H9 (cell line): ENCODE data around the gene CTNNA3. TPM values are rescaled to one million over a fixed set of nuclear protein-coding genes. Genes with fewer than 3 reads are reported as not detected.

ENCODE experiments used
- DNase-seq: peaks from one replicate; pipeline ENCODE4 v3.0.0-alpha.2; 2017
- H2AFZ ChIP-seq: one replicate; pipeline ENCODE4 v1.6.1; 2013; ENCODE audit warnings: mild to moderate bottlenecking, low read length, control low read depth, moderate library complexity
- H2AK5ac ChIP-seq: 2 replicates; pipeline ENCODE4 v1.6.1; 2013; ENCODE audit warnings: low read length, control low read depth, mixed read lengths; ENCODE audit not compliant: insufficient read length
- H2BK120ac ChIP-seq: one replicate; pipeline ENCODE4 v1.6.1; 2013; ENCODE audit warnings: low read depth, mild to moderate bottlenecking, low read length, control low read depth, inconsistent platforms; ENCODE audit not compliant: poor library complexity, severe bottlenecking
- H2BK12ac ChIP-seq: 2 replicates; pipeline ENCODE4 v1.6.1; 2013; ENCODE audit warnings: low read length, control low read depth, mixed read lengths, low read depth; ENCODE audit not compliant: insufficient read length
- H2BK15ac ChIP-seq: 2 replicates; pipeline ENCODE4 v1.6.1; 2013; ENCODE audit warnings: low read depth, low read length, control low read depth
- H2BK20ac ChIP-seq: one replicate; pipeline ENCODE4 v1.6.1; 2013; ENCODE audit warnings: low read depth, mild to moderate bottlenecking, low read length, control low read depth, inconsistent platforms; ENCODE audit not compliant: poor library complexity, severe bottlenecking
- H2BK5ac ChIP-seq: 2 replicates; pipeline ENCODE4 v1.6.1; 2013; ENCODE audit warnings: low read length, control low read depth, mixed read lengths; ENCODE audit not compliant: insufficient read length
- H3K14ac ChIP-seq: 2 replicates; pipeline ENCODE4 v1.6.1; 2013; ENCODE audit warnings: low read length, control low read depth; ENCODE audit not compliant: insufficient read depth
- H3K18ac ChIP-seq: 2 replicates; pipeline ENCODE4 v1.6.1; 2013; ENCODE audit warnings: low read depth, mild to moderate bottlenecking, mixed read lengths, low read length, control low read depth; ENCODE audit not compliant: insufficient read length
- H3K23ac ChIP-seq: 2 replicates; pipeline ENCODE4 v1.6.1; 2013; ENCODE audit warnings: low read length, control low read depth, mixed read lengths, low read depth; ENCODE audit not compliant: insufficient read length
- H3K23me2 ChIP-seq: 2 replicates; pipeline ENCODE4 v1.6.1; 2013; ENCODE audit warnings: low read depth, mild to moderate bottlenecking, mixed read lengths, low read length, control low read depth; ENCODE audit not compliant: insufficient read length, poor library complexity, severe bottlenecking
- H3K27ac ChIP-seq: 2 replicates; pipeline ENCODE4 v1.5.1; 2013; ENCODE audit warnings: low read length, control low read depth, mixed read lengths, low read depth; ENCODE audit not compliant: insufficient read length
- H3K27me3 ChIP-seq: 2 replicates; pipeline ENCODE4 v1.6.1; 2013; ENCODE audit warnings: low read length, control low read depth, inconsistent platforms; ENCODE audit not compliant: insufficient read depth
- H3K4ac ChIP-seq: 2 replicates; pipeline ENCODE4 v1.6.1; 2013; ENCODE audit warnings: low read depth, mild to moderate bottlenecking, control low read depth, inconsistent platforms, low read length, moderate library complexity
- H3K4me1 ChIP-seq: 2 replicates; pipeline ENCODE4 v1.6.1; 2013; ENCODE audit warnings: low read length, control low read depth, inconsistent platforms; ENCODE audit not compliant: insufficient read depth
- H3K4me2 ChIP-seq: 2 replicates; pipeline ENCODE4 v1.6.1; 2013; ENCODE audit warnings: low read length, control low read depth, mixed read lengths; ENCODE audit not compliant: insufficient read length, insufficient read depth
- H3K56ac ChIP-seq: 2 replicates; pipeline ENCODE4 v1.6.1; 2013; ENCODE audit warnings: low read depth, mild to moderate bottlenecking, mixed read lengths, low read length, control low read depth; ENCODE audit not compliant: insufficient read length
- H3K79me1 ChIP-seq: 2 replicates; pipeline ENCODE4 v1.6.1; 2013; ENCODE audit warnings: low read depth, mild to moderate bottlenecking, moderate library complexity, low read length, control low read depth, inconsistent platforms; ENCODE audit not compliant: insufficient read depth, poor library complexity, severe bottlenecking
- H3K79me2 ChIP-seq: 2 replicates; pipeline ENCODE4 v1.6.1; 2013; ENCODE audit warnings: low read length, control low read depth, inconsistent platforms; ENCODE audit not compliant: insufficient read depth
- H3K9ac ChIP-seq: 2 replicates; pipeline ENCODE4 v1.6.1; 2013; ENCODE audit warnings: low read length, control low read depth, mixed read lengths; ENCODE audit not compliant: insufficient read length; ENCODE audit errors: extremely low read depth
- H3K9me3 ChIP-seq: one replicate; pipeline ENCODE4 v1.6.1; 2013; ENCODE audit warnings: low read depth, low read length, inconsistent platforms; ENCODE audit not compliant: control insufficient read depth
- H3T11ph ChIP-seq: one replicate; pipeline ENCODE4 v1.6.1; 2013; ENCODE audit warnings: mild to moderate bottlenecking, low read length, control low read depth, inconsistent platforms
- H4K20me1 ChIP-seq: one replicate; pipeline ENCODE4 v1.6.1; 2013; ENCODE audit not compliant: control insufficient read depth, insufficient read length, insufficient read depth
- H4K5ac ChIP-seq: 2 replicates; pipeline ENCODE4 v1.6.1; 2013; ENCODE audit warnings: low read depth, mild to moderate bottlenecking, mixed read lengths, low read length, control low read depth; ENCODE audit not compliant: insufficient read length
- H4K8ac ChIP-seq: replicated peaks from 2 replicates; pipeline ENCODE4 v1.6.1; 2013; ENCODE audit warnings: low read length, control low read depth, mixed read lengths, low read depth; ENCODE audit not compliant: insufficient read length
- H4K91ac ChIP-seq: 2 replicates; pipeline ENCODE4 v1.6.1; 2013; ENCODE audit warnings: low read depth, mild to moderate bottlenecking, moderate library complexity, mixed read lengths, low read length, control low read depth; ENCODE audit not compliant: insufficient read length
- H3K27ac Mint-ChIP-seq, 3 experiments: 2 replicates in 2 of 3; 3 replicates in 1 of 3; pipeline ENCODE4 v1.8.0; 2020 to 2021; ENCODE audit warnings: mixed read lengths in 3 of 3, mild to moderate bottlenecking in 1 of 3, moderate library complexity in 1 of 3
- H3K27me3 Mint-ChIP-seq: 2 replicates; pipeline ENCODE4 v1.8.0; 2021; ENCODE audit warnings: low read depth, mild to moderate bottlenecking, moderate library complexity, mixed read lengths
- H3K36me3 Mint-ChIP-seq, 3 experiments: 2 replicates in 2 of 3; 3 replicates in 1 of 3; pipeline ENCODE4 v1.8.0; 2020 to 2021; ENCODE audit warnings: low read depth in 3 of 3, mixed read lengths in 3 of 3; ENCODE audit not compliant: insufficient read depth in 1 of 3
- H3K4me1 Mint-ChIP-seq, 2 experiments: 2 replicates each; pipeline ENCODE4 v1.8.0; 2020; ENCODE audit warnings: mixed read lengths in 2 of 2
- H3K4me3 Mint-ChIP-seq, 2 experiments: 2 replicates in 1 of 2; 3 replicates in 1 of 2; pipeline ENCODE4 v1.8.0; 2020 to 2021; ENCODE audit warnings: mild to moderate bottlenecking in 2 of 2, mixed read lengths in 2 of 2, moderate library complexity in 1 of 2
- H3K9me3 Mint-ChIP-seq, 2 experiments: 2 replicates in 1 of 2; 3 replicates in 1 of 2; pipeline ENCODE4 v1.8.0; 2020; ENCODE audit warnings: mild to moderate bottlenecking in 2 of 2, mixed read lengths in 2 of 2, moderate library complexity in 1 of 2
- CTCF ChIP-seq: fragments of 200-600 bp; sonication (generic); conservative IDR thresholded peaks from 3 replicates; pipeline ENCODE4 v1.8.0; 2021; ENCODE audit warnings: antibody characterized with exemption, mild to moderate bottlenecking
- WGBS: extraction: QIAGEN DNeasy Blood & Tissue Kit; methylation state at CpG from one replicate; pipeline ENCODE4 v1.1.7; 2013; ENCODE audit warnings: missing lambda C conversion rate, low lambda C conversion rate, mixed read lengths; ENCODE audit not compliant: insufficient read length; ENCODE audit errors: extremely low coverage; 5-methylcytosine and 5-hydroxymethylcytosine counted together
- total RNA-seq: library from RNA; stranded (reverse); gene quantifications from 2 replicates; pipeline ENCODE4 v1.2.1, GENCODE V29; 2021

CTNNA3 gene
- total RNA-seq, 1 experiment from 2014 or later: 3.3 TPM

GRCh38 chr10:67115972-67116371, 580.0 kb downstream of the CTNNA3 start:
- no peak overlapping the region for H3K27ac Mint-ChIP-seq

More at GRCh38 chr10:67115972-67116371, 580.0 kb downstream of the CTNNA3 start:
- Histone ChIP-seq H4K91ac (no peak overlapping the region), H3K4me2 (no peak overlapping the region), H2BK15ac (no peak overlapping the region), H3K23ac (no peak overlapping the region), H4K8ac (no peak overlapping the region), H3K14ac (no peak overlapping the region), H2BK5ac (no peak overlapping the region), H4K20me1 (no peaks in the 10 kb centered on the region), H3K27me3 (no peaks in the 10 kb centered on the region), H3K27ac (no peak overlapping the region), H2AFZ (no peak overlapping the region), H3K9ac (no peak overlapping the region), H3T11ph (no peak overlapping the region), H3K4ac (no peak overlapping the region), H3K9me3 (no peaks in the 10 kb centered on the region), H2BK120ac (no peak overlapping the region), H2BK12ac (no peak overlapping the region), H3K56ac (no peak overlapping the region), H2BK20ac (no peak overlapping the region), H3K79me1 (no peaks in the 10 kb centered on the region), H3K23me2 (no peaks in the 10 kb centered on the region), H4K5ac (no peak overlapping the region), H3K79me2 (no peaks in the 10 kb centered on the region), H3K4me1 (no peaks in the 10 kb centered on the region), H2AK5ac (no peak overlapping the region), H3K18ac (no peak overlapping the region)
- Mint-ChIP-seq H3K9me3 (no peaks in the 10 kb centered on the region), H3K4me1 (no peaks in the 10 kb centered on the region), H3K4me3 (no peak overlapping the region), H3K27me3 (no peaks in the 10 kb centered on the region), H3K36me3 (no peaks in the 10 kb centered on the region)
- no CpG with 5 or more reads among the region's 1 CpG for WGBS
- TF ChIP-seq CTCF: no peak
- DNase-seq: no peak
